Smooth muscle cell (in vitro differentiated cells): ENCODE results near the gene VDR. TPM values are rescaled to one million over a fixed set of nuclear protein-coding genes. Genes with fewer than 3 reads are reported as not detected.

Source experiments
- DNase-seq: peaks from one replicate; lab custom pipeline; 2025; ENCODE audit not compliant: unreplicated experiment; lab: John Stamatoyannopoulos, UW
- H2AFZ ChIP-seq: fragments of 200-600 bp; sonication (generic); 2 replicates; pipeline ENCODE4 v1.6.0; 2016; ENCODE audit warnings: antibody characterized with exemption, low read depth, mild to moderate bottlenecking
- H3F3A ChIP-seq: fragments of 200-600 bp; sonication (generic); 2 replicates; pipeline ENCODE4 v1.6.0; 2017; ENCODE audit warnings: antibody characterized with exemption, low read depth
- H3K27ac ChIP-seq: fragments of 200-600 bp; sonication (generic); 2 replicates; pipeline ENCODE4 v1.5.1; 2016; ENCODE audit warnings: low read depth, mild to moderate bottlenecking
- H3K27me3 ChIP-seq: fragments of 200-600 bp; sonication (generic); 2 replicates; pipeline ENCODE4 v1.6.1; 2016; ENCODE audit warnings: low read depth, mild to moderate bottlenecking
- H3K36me3 ChIP-seq: fragments of 200-600 bp; sonication (generic); 2 replicates; pipeline ENCODE4 v1.5.1; 2016; ENCODE audit warnings: low read depth
- H3K4me1 ChIP-seq: fragments of 200-600 bp; sonication (generic); 2 replicates; pipeline ENCODE4 v1.5.1; 2016; ENCODE audit warnings: low read depth
- H3K4me2 ChIP-seq: fragments of 200-600 bp; sonication (generic); 2 replicates; pipeline ENCODE4 v1.6.0; 2016; ENCODE audit warnings: mild to moderate bottlenecking
- H3K4me3 ChIP-seq: fragments of 200-600 bp; sonication (generic); 2 replicates; pipeline ENCODE4 v1.5.1; 2016; ENCODE audit warnings: mild to moderate bottlenecking
- H3K79me2 ChIP-seq: fragments of 200-600 bp; sonication (generic); 2 replicates; pipeline ENCODE4 v1.6.0; 2016; ENCODE audit warnings: low read depth, mild to moderate bottlenecking
- H3K9ac ChIP-seq: fragments of 200-600 bp; sonication (generic); 2 replicates; pipeline ENCODE4 v1.6.0; 2016; ENCODE audit warnings: low read depth
- H3K9me3 ChIP-seq: fragments of 200-600 bp; sonication (generic); replicated peaks from 2 replicates; pipeline ENCODE4 v1.5.1; 2016; ENCODE audit warnings: low read depth
- H4K20me1 ChIP-seq: fragments of 200-600 bp; sonication (generic); 2 replicates; pipeline ENCODE4 v1.6.0; 2016; ENCODE audit warnings: low read depth
- WGBS: methylation state at CpG from one replicate; pipeline ENCODE4 v1.1.7; 2016; ENCODE audit warnings: low lambda C conversion rate; 5-methylcytosine and 5-hydroxymethylcytosine counted together
- polyA plus RNA-seq: library from polyadenylated mRNA; unstranded; fragments of >200 nt; fragmentation: Nextera tagmentation; extraction: Ambion mirVana; gene quantifications from 2 replicates; pipeline ENCODE4 v1.2.1, GENCODE V29; 2016
- total RNA-seq: library from RNA; depleted of rRNA; stranded (reverse); fragments of >200 nt; gene quantifications from 2 replicates; pipeline ENCODE4 v1.2.3, GENCODE V29; 2014
- TF ChIP-seq, protein P1 (sequence below): fragments of 200-600 bp; sonication (generic); IDR thresholded peaks from 2 replicates; pipeline ENCODE4 v1.5.1; 2017; ENCODE audit warnings: borderline replicate concordance, mild to moderate bottlenecking, antibody characterized with exemption; ENCODE audit not compliant: insufficient read depth, poor library complexity, severe bottlenecking

The VDR gene
- total and polyA plus RNA-seq, 2 experiments from 2014 or later = 8.0 to 16.5 TPM

GRCh38 chr12:47945341-47945728 is 40.5 kb upstream of the VDR start:
- no peaks in the 10 kb centered on the region for H3K4me1 ChIP-seq
- H2AFZ ChIP-seq = no peak overlapping the region
- no peaks in the 10 kb centered on the region for H3K79me2 ChIP-seq
- H3F3A ChIP-seq = no peaks in the 10 kb centered on the region
- 79% methylated on average over 1 of the region's 1 CpG for WGBS
- no peaks in the 10 kb centered on the region for H3K9me3 ChIP-seq
- H3K36me3 ChIP-seq = no peaks in the 10 kb centered on the region
- no peak overlapping the region for H3K4me3 ChIP-seq
- no peak overlapping the region for H3K9ac ChIP-seq
- H3K4me2 ChIP-seq = no peak overlapping the region
- no peak overlapping the region for H3K27ac ChIP-seq
- DNase-seq = no peak
- no peaks in the 10 kb centered on the region for H3K27me3 ChIP-seq
- H4K20me1 ChIP-seq = no peaks in the 10 kb centered on the region
- TF ChIP-seq, protein P1, sequence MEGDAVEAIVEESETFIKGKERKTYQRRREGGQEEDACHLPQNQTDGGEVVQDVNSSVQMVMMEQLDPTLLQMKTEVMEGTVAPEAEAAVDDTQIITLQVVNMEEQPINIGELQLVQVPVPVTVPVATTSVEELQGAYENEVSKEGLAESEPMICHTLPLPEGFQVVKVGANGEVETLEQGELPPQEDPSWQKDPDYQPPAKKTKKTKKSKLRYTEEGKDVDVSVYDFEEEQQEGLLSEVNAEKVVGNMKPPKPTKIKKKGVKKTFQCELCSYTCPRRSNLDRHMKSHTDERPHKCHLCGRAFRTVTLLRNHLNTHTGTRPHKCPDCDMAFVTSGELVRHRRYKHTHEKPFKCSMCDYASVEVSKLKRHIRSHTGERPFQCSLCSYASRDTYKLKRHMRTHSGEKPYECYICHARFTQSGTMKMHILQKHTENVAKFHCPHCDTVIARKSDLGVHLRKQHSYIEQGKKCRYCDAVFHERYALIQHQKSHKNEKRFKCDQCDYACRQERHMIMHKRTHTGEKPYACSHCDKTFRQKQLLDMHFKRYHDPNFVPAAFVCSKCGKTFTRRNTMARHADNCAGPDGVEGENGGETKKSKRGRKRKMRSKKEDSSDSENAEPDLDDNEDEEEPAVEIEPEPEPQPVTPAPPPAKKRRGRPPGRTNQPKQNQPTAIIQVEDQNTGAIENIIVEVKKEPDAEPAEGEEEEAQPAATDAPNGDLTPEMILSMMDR = no peak

DNA sequence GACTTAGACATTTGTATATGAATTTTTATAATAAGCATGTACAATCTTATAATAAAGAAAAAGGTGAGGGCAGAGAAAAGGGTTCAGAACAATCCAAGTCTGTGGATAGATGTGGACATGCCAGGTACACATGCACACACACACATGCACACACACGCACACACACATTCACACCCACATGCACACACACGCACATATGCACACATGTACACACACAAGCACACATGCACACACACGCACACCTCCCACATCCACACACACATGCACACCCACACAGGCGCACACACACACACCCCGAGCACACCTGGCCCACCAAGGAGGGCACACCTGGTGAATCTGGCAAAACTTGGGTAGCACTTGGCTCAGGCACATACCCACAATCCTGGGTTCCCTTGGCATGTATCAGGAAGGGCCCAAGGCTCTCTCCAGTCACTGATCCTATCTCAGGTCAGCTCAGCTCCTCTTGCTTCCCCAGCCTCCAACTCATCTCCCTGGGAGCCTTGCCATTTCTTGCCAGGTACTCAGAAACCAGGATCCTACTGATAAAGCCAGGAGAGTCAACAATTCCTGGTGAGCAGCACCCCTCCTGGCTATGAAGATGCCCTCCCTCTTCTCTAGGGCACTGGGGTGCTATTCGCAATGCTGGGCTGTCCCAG is 40.0 kb upstream of the VDR start:
- no peak overlapping the region for H2AFZ ChIP-seq
- H3F3A ChIP-seq = no peaks in the 10 kb centered on the region
- H3K9me3 ChIP-seq = no peaks in the 10 kb centered on the region
- H3K4me3 ChIP-seq = no peak overlapping the region
- H3K9ac ChIP-seq = no peak overlapping the region
- no peak overlapping the region for H3K27ac ChIP-seq
- H3K27me3 ChIP-seq = no peaks in the 10 kb centered on the region
- H3K4me2 ChIP-seq = no peak overlapping the region
- 93% methylated on average over 6 of the region's 6 CpGs for WGBS
- TF ChIP-seq, protein P1 = no peak
- H4K20me1 ChIP-seq = no peaks in the 10 kb centered on the region
- no peaks in the 10 kb centered on the region for H3K4me1 ChIP-seq
- H3K79me2 ChIP-seq = no peaks in the 10 kb centered on the region
- no peaks in the 10 kb centered on the region for H3K36me3 ChIP-seq
- no peak for DNase-seq

- H3K27ac ChIP-seq = no peak overlapping the region
- no peak overlapping the region for H3K4me3 ChIP-seq
- TF ChIP-seq, protein P1 = no peak
- H3K79me2 ChIP-seq = no peaks in the 10 kb centered on the region
- no peaks in the 10 kb centered on the region for H3K36me3 ChIP-seq
- H3K9ac ChIP-seq = no peak overlapping the region
- H3K9me3 ChIP-seq = no peaks in the 10 kb centered on the region
- H3K4me2 ChIP-seq = no peak overlapping the region
- H2AFZ ChIP-seq = no peak overlapping the region
- WGBS = 93% methylated on average over 11 of the region's 12 CpGs
- H3F3A ChIP-seq = no peaks in the 10 kb centered on the region
- DNase-seq = no peak
- H3K4me1 ChIP-seq = no peaks in the 10 kb centered on the region
- H3K27me3 ChIP-seq = no peaks in the 10 kb centered on the region
- H4K20me1 ChIP-seq = no peaks in the 10 kb centered on the region
Measured at GRCh38 chr12:47943623-47944340, 39.0 kb upstream of the VDR start.
